Neural cell (in vitro differentiated cells): ENCODE measurements around the gene VSTM4.

Experiments
- EP300 ChIP-seq: fragments of 450-650 bp; conservative IDR thresholded peaks from 2 replicates; pipeline ENCODE4 v1.6.1; 2014; ENCODE audit warnings: antibody characterized with exemption, mild to moderate bottlenecking, moderate library complexity; ENCODE audit not compliant: poor library complexity, severe bottlenecking
- EZH2 ChIP-seq: fragments of 200-600, 300-800 bp; shearing (Covaris generic), sonication (generic); IDR thresholded peaks from 2 replicates; pipeline ENCODE4 v1.6.1; 2014; ENCODE audit warnings: antibody characterized with exemption, low read length, borderline replicate concordance, mild to moderate bottlenecking; ENCODE audit not compliant: insufficient read depth, poor library complexity, severe bottlenecking
- MXI1 ChIP-seq: fragments of 450-650 bp; conservative IDR thresholded peaks from 2 replicates; pipeline ENCODE4 v1.6.1; 2014; ENCODE audit warnings: antibody characterized with exemption, mild to moderate bottlenecking; ENCODE audit not compliant: poor library complexity, severe bottlenecking
- POLR2AphosphoS5 ChIP-seq: IDR thresholded peaks from 2 replicates; pipeline ENCODE4 v1.6.1; 2012
- RAD21 ChIP-seq: fragments of 450-650 bp; conservative IDR thresholded peaks from 2 replicates; pipeline ENCODE4 v1.6.1; 2014; ENCODE audit warnings: antibody characterized with exemption, mild to moderate bottlenecking, moderate library complexity
- SMC3 ChIP-seq: fragments of 450-650 bp; conservative IDR thresholded peaks from 2 replicates; pipeline ENCODE4 v1.6.1; 2014; ENCODE audit warnings: antibody characterized with exemption, mild to moderate bottlenecking, moderate library complexity; ENCODE audit not compliant: poor library complexity
- TAF1 ChIP-seq: IDR thresholded peaks from 2 replicates; pipeline ENCODE4 v1.6.1; 2012; ENCODE audit warnings: low read depth
- TF ChIP-seq, protein P1 (sequence below): fragments of 450-650 bp; IDR thresholded peaks from 2 replicates; pipeline ENCODE4 v1.5.1; 2014; ENCODE audit warnings: antibody characterized with exemption, mild to moderate bottlenecking, moderate library complexity; ENCODE audit not compliant: poor library complexity, severe bottlenecking
- TF ChIP-seq, protein P2 (sequence below): IDR thresholded peaks from 2 replicates; pipeline ENCODE4 v1.6.1; 2012; ENCODE audit warnings: borderline replicate concordance

DNA sequence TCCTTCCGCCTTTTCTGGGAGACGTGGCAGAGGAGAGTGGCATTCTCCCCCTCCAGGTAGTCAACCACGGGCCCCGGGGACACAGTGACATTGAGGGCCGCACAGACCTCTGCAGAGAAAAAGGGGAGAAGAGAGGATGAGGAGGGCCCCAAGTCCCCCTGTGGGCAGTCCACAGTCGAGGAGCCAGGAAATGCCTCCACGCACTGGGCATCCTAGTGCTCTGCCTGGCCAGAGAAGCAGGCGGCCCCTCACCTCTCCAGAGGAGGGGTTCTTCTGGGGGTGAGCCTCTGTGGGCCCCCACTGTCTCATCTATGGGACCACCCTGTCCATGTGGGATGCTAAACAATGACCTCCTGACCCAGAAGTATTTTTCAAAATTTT, 7.4 kb downstream of the VSTM4 start:
- TF ChIP-seq, protein P1, sequence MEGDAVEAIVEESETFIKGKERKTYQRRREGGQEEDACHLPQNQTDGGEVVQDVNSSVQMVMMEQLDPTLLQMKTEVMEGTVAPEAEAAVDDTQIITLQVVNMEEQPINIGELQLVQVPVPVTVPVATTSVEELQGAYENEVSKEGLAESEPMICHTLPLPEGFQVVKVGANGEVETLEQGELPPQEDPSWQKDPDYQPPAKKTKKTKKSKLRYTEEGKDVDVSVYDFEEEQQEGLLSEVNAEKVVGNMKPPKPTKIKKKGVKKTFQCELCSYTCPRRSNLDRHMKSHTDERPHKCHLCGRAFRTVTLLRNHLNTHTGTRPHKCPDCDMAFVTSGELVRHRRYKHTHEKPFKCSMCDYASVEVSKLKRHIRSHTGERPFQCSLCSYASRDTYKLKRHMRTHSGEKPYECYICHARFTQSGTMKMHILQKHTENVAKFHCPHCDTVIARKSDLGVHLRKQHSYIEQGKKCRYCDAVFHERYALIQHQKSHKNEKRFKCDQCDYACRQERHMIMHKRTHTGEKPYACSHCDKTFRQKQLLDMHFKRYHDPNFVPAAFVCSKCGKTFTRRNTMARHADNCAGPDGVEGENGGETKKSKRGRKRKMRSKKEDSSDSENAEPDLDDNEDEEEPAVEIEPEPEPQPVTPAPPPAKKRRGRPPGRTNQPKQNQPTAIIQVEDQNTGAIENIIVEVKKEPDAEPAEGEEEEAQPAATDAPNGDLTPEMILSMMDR, result no peak
- TF ChIP-seq EP300 (no peak), SMC3 (no peak), EZH2 (no peak), RAD21 (no peak), TAF1 (no peak), POLR2AphosphoS5 (no peak), MXI1 (no peak)
- TF ChIP-seq, protein P2, sequence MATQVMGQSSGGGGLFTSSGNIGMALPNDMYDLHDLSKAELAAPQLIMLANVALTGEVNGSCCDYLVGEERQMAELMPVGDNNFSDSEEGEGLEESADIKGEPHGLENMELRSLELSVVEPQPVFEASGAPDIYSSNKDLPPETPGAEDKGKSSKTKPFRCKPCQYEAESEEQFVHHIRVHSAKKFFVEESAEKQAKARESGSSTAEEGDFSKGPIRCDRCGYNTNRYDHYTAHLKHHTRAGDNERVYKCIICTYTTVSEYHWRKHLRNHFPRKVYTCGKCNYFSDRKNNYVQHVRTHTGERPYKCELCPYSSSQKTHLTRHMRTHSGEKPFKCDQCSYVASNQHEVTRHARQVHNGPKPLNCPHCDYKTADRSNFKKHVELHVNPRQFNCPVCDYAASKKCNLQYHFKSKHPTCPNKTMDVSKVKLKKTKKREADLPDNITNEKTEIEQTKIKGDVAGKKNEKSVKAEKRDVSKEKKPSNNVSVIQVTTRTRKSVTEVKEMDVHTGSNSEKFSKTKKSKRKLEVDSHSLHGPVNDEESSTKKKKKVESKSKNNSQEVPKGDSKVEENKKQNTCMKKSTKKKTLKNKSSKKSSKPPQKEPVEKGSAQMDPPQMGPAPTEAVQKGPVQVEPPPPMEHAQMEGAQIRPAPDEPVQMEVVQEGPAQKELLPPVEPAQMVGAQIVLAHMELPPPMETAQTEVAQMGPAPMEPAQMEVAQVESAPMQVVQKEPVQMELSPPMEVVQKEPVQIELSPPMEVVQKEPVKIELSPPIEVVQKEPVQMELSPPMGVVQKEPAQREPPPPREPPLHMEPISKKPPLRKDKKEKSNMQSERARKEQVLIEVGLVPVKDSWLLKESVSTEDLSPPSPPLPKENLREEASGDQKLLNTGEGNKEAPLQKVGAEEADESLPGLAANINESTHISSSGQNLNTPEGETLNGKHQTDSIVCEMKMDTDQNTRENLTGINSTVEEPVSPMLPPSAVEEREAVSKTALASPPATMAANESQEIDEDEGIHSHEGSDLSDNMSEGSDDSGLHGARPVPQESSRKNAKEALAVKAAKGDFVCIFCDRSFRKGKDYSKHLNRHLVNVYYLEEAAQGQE, result no peak
